GM18526 (cell line): ENCODE results near the gene GJD4.

ENCODE experiments used
- POLR2A ChIP-seq: IDR thresholded peaks from 3 replicates; pipeline ENCODE4 v1.6.1; 2011; ENCODE audit not compliant: insufficient read length; ENCODE audit errors: extremely low read depth

GJD4 gene, protein sequence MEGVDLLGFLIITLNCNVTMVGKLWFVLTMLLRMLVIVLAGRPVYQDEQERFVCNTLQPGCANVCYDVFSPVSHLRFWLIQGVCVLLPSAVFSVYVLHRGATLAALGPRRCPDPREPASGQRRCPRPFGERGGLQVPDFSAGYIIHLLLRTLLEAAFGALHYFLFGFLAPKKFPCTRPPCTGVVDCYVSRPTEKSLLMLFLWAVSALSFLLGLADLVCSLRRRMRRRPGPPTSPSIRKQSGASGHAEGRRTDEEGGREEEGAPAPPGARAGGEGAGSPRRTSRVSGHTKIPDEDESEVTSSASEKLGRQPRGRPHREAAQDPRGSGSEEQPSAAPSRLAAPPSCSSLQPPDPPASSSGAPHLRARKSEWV

DNA sequence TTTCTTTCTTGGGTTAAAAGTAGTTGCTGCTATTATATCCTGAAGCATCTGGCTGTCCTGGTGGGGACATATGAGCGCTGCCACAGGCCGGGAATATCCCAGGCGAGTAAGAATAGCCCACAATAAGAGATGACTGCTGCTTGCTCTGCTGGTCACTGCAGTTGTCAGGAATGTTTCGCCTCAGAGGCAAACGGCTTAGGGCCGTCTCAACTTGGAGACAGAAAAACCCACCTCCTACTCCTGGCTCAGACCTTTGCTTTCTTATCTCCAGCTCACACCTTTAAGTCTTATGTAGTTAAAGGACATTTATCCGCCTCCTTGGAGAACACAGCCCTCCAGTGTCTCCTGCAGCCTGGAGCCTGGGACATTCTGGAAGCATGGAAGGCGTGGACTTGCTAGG lies at the start of gene GJD4:
Gene GJD4 (plus strand): TSS at position 151 of the 400 bp plus-strand sequence. CDS start 227 bp downstream, at position 378.
- TF ChIP-seq POLR2A: no peak

DNA sequence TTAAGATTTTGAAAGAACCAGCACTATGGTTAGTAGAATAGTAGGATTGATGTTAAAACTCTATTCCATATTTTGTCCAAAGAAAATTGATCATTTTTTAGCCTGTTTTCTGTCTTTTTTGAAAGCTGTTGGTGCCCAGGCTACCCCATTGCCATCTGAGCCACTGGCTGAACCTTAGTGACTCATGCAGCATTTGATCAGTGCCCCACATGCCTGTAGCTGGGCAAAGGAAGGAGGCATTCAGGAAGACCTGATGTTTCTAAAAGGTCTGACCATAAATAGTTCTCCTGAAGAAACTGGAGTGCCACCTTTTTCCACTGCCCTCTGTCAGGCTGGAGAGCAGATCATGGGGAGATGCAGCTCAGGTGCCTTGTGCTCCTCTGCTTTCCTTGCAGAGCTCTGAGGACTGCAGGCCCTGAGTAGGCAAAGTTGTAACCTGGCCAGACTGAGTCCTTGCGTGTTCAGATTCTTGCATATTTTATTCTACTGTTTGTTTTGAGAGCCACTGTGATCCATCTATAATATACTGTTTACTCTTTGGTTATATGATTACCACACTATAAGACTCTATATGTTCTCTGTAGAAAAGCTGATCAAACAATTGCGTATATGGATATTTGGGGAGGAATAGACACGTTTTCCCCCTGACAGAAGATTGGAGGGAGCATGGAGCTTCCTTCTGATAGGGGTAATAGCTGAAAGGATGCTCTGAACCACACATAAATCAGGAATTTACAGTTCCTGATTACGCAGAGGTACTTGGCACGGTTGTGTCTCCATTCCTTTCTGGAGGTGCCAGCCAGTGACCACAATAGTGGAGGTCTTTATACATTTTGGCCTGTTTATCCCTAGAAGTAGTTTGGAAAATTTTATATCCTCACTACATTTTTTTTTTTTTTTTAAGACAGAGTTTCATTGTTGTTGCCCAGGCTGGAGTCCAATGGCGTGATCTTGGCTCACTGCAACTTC lies 48.9 kb upstream of the GJD4 start:
- no peak for TF ChIP-seq POLR2A

DNA sequence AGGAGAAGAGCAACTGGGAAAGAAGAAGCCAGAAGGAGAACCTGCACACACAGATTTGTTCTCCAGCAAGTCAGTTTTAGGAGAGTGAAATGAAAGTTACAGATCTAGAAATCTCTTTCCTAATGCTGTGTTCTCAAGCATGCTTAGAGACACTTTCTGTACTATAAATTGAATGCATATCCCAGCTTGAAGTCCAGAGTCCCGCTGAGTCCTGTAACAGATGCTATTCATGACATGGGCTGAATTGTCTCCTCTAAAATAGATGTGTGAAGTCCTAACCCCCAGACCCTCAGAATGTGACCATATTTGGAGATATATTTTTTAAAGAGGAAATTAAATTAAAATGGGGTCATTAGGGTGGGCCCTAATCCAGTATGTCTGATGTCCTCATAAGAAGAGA lies 46.9 kb upstream of the GJD4 start:
- no peak for TF ChIP-seq POLR2A

DNA sequence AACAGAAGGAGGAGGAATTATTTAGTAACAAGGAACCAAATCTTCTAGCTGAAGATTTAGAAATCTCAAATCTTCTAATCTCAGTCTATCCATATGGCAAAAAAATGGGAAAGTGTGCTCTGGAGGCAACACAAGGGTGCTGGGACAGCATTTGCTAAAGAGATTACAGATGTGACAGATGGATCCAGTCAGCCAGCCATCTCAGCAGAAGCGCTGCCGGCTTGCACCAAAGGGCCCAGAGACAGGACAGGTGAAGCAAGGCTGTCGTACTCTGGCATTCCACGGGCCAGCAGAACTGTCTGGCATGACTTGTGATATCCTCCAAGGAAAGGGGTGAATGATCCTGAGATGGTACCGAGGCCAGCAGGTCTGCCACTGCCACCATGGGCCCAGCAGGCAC lies 45.7 kb upstream of the GJD4 start:
- no peak for TF ChIP-seq POLR2A

DNA sequence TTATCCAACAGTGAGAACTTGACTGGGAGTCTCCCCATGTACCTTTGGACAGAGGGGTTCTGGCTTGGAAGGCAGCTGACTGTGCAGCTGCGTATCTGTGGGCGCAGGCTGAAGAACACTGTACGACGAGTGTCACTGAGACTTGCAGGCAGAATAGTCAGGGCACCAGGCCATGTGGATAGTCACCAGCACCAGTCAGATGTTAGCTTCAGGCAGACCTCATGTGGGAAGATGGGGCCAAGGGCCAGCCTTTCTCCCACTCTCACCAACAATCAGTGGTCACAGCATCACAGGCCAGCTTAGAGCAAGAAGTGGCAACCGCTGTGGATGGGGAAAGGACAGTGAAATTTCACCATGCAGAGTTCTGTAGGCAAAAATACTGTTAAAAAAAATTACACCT lies 43.4 kb upstream of the GJD4 start:
- TF ChIP-seq POLR2A: no peak

DNA sequence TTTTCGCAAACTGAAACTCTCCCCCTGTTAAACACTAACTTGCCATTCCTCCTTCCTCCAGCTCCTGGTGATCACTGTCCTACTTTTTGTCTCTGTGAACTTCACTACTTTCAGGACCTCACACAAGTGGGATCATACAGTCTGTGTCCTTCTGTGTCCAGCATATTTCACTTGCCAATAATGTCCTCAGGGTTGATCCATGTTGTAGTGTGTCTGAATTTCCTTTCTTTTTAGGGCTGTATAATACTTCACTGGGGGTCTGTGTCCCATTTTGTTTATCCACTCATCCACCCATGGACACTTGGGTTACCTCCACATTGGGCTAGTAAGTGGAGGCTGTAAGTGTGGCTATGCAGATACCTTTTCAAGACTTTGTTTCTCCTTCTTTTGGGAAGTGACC lies 42.7 kb upstream of the GJD4 start:
- no peak for TF ChIP-seq POLR2A

DNA sequence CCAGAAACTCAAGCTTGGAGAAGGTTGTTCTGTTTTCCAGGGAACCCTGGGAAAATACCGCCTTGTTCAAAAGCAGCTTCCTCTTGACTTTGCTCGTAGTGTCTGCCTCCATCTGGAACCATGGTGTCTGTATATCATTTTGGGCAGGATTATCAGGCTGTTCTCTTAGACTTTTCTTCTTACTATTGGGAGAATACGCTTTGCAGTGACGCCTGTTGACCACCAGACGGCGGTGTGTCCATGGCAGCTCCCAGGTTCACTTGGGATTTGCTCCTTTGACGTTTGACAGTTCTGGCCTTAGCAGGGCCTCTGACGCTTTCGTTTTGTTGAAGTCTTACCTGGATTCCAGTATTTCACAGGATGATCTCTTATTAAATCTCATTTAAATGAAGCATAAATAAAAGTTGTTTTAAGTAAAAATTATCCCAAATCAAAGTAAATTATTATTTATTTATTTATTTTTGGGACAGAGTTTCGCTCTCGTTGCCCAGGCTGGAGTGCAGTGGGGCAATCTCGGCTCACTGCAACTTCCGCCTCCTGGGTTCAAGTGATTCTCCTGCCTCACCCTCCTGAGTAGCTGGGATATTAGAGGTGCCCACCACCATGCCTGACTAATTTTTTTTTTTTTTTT lies 41.8 kb upstream of the GJD4 start:
- no peak for TF ChIP-seq POLR2A

DNA sequence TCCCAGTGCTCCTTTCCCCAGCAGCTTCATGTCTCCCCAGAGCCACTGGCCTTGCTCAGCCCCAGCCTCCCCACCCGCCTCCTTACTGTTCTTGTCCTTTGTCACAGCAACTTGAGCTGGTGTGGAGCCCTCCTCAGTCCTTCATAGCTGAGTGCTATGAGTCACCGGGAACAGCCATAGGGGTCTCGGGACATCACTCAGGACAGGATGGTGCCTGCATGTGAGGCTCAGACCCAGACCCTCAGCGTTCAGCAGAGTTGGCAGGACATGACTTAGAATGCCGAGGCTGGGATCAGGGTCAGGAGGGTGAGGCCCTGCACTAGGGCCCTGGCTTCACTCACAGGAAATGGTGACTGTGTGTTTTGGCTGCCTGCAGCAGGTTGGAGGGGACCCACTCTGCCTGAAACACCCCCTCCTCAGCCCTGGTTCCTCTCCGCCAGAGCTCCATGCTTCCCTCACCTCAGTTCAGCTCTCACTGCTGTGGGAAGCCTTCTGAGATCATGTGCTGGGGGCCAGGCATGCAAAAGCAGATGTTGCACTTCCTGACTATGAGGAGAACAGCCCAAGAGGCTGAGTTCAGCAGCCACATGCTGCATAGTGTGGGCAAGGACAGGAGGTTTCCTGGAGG lies 40.7 kb upstream of the GJD4 start:
- no peak for TF ChIP-seq POLR2A

DNA sequence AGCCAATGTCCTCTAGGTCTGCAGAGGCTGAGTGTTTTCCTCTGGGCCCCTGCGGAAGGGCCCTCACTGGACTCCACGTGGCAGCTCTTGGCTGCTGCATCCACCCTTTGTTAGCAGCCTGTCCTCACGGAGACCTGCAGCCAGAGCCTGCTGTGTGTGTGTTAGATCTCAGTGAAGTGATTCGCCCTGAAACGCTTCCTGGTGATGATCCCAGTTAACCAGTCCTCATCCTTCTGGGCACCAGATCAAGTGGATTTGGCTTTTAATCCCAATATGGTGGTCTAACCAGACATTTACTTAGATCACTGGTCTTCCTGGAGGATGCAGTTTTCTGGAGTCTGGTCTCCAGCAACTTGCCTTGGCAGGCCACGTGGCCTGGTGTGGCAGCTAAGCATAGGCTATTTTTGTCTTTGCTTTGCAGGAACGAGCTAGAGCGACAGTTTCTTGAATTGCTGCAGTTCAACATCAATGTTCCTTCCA lies 39.5 kb upstream of the GJD4 start:
- no peak for TF ChIP-seq POLR2A

DNA sequence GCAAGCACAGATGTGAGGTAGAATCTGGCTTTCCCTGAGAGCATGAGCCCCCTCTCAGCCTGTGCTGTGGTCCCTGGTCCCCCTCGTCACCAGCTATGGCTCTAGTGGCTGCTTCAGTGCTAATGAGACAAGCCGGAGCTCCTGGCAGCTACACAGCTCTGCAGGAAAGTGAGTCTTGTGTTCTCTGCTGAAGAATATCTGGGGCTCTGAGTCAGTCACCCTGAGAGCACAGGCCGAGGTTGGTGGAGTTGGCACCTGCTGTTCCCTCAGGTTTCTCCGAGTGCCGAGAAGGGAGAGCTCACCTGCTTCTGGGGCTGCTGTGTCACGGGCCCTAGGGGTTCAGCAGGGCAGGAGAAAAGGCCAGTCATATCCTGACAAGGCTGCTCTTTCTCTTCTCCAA lies 37.2 kb upstream of the GJD4 start:
- no peak for TF ChIP-seq POLR2A

DNA sequence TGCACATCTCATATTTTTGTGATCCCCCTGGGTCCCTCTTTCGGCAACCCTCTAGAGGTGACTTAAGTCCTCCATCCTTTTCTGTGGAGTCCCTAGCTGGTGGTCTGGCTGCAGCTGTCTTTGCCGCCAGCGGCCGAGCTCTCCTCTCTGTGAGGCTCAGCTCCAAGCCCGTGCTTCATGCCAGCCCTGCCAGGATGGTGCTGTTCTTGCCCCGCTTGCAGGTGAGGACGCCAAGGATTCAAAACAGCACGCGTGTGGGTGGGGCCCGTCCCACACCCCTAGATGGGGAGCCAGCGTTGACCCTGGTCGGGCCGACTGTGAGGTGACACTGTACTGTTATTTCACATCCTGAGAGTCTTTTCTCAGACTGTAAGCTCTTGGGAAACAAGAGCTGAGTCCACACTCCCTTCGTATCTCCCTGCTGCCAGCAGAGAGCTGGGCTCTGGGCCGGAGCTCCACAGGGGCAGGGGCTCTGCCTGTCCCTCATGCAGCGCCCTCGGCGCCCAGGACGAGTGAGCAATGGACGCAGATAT lies 36.6 kb upstream of the GJD4 start:
- no peak for TF ChIP-seq POLR2A

DNA sequence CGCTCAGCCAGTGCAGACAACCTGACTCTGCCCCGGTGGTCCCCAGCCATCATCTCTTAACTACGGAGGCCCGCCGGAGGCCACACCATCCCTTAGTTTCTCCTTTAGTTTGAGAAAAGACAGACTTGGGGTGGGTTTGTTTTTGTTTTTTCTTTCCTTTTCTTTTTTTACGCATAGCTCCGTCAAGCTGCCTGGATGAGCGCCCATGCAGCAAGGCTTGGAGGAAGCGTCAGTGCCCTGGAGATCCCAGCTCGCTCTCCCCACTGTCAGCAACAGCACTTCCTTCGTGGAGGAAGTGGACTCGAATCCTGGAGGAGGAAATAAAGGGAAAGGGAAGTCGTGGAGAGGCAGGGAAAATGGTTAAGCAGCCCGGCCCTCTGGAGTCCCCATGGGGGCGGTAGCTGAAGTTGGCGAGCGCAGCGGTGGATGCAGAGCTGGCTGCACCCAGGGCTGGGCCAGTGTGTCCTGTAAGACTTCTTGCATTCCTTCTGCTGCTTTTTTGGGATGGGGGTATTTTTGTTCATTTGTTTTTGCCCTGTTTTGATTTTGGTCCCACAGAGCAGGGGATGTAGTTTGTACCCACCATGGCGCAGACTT lies 35.9 kb upstream of the GJD4 start:
- no peak for TF ChIP-seq POLR2A

DNA sequence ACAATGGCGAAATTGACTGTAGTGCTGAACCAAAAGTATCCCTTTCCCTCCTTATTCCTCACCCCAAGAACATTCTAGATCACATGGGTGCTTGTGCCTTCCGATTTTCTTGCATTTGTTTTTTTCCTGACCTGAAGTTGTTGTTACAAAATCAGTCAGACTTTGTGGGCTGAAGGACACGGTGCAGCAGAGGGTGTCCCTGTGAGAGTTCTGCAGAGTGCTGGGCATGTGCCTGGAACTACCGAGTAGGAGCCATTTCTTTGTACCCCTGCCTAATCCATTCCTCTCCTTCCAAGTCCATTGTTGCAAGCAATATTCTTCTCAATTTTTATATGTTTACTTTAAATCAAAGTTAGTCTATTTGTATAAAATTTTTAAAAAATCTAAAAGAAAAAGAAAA lies 35.3 kb upstream of the GJD4 start:
- no peak for TF ChIP-seq POLR2A

DNA sequence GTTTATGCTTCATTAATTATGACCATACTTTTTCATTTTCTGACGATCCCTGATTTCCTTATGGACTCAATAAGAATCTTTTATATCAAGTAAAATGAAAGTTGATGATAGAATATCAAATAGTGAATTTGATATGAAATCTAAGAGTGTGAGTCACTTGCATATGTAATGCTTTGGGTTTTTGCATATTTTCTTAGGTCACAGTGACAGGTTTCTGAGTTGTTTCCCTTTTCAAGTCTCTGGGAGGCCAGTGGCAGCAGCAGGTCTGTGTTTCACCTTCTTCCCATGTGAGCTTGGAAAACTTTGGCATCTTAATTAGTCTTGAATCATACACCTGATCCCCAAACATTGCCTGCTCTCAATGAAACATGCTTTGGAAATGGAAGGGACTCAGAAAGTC lies 34.7 kb upstream of the GJD4 start:
- TF ChIP-seq POLR2A: no peak
